ENCODE data around the gene PRKAG2. TPM values are rescaled to one million over a fixed set of nuclear protein-coding genes. Genes with fewer than 3 reads are reported as not detected.

Gene PRKAG2
- total and polyA plus RNA-seq, 2 of the 13 experiments (the other 11 are each of a cell fraction or from before 2014, with no cell fraction given), result 0.90 to 1.3 TPM

DNA sequence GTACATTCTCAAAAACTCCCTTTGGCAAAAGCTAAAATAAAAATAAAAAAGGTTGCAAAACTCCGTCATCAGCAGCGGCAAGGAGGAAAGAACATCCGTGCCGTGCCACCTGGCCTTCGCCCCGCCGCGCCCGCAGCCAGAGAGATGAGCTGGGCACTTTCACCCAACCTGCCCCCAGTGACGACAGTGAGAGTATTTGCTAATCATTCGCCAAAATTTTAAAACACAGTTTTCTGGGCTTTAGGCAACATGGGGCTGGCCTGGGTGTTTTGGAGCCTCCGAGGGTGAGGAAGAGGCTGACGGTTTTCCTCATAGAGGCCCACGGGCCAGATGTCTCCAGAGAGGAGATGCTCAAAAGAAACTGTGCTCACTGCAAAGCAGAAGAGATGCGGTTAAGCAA, 128.2 kb downstream of the PRKAG2 start:
- WGBS (ENCODE audit: low lambda C conversion rate), result 79% methylated on average over 15 of the region's 15 CpGs
- FAIRE-seq, result no peak
- TF ChIP-seq ATAD3A (CRISPR knock-in tag; IDR thresholded peaks at IDR 0.05) (no peak), TOPORS (CRISPR knock-in tag; IDR thresholded peaks at IDR 0.05) (no peak), ZNF563 (CRISPR knock-in tag; IDR thresholded peaks at IDR 0.05) (no peak), PPARG (CRISPR knock-in tag; conservative IDR thresholded peaks at IDR 0.05) (no peak), MBD4 (IDR thresholded peaks at IDR 0.05; ENCODE audit: borderline replicate concordance, low read length) (no peak), EEA1 (CRISPR knock-in tag; IDR thresholded peaks at IDR 0.05; ENCODE audit: borderline replicate concordance) (no peak), KAT7 (CRISPR knock-in tag; IDR thresholded peaks at IDR 0.05; ENCODE audit: borderline replicate concordance) (no peak), ZBTB33 (CRISPR knock-in tag; IDR thresholded peaks at IDR 0.05) (no peak), ZNF431 (CRISPR knock-in tag; IDR thresholded peaks at IDR 0.05; ENCODE audit: borderline replicate concordance, low read depth) (no peak), FOXP1 (IDR thresholded peaks at IDR 0.05) (no peak), FOXP1 (CRISPR knock-in tag; IDR thresholded peaks at IDR 0.05) (no peak), CAMTA2 (CRISPR knock-in tag; IDR thresholded peaks at IDR 0.05; ENCODE audit: borderline replicate concordance) (no peak), ZNF24 (IDR thresholded peaks at IDR 0.05) (no peak)
- TF ChIP-seq, protein P1, sequence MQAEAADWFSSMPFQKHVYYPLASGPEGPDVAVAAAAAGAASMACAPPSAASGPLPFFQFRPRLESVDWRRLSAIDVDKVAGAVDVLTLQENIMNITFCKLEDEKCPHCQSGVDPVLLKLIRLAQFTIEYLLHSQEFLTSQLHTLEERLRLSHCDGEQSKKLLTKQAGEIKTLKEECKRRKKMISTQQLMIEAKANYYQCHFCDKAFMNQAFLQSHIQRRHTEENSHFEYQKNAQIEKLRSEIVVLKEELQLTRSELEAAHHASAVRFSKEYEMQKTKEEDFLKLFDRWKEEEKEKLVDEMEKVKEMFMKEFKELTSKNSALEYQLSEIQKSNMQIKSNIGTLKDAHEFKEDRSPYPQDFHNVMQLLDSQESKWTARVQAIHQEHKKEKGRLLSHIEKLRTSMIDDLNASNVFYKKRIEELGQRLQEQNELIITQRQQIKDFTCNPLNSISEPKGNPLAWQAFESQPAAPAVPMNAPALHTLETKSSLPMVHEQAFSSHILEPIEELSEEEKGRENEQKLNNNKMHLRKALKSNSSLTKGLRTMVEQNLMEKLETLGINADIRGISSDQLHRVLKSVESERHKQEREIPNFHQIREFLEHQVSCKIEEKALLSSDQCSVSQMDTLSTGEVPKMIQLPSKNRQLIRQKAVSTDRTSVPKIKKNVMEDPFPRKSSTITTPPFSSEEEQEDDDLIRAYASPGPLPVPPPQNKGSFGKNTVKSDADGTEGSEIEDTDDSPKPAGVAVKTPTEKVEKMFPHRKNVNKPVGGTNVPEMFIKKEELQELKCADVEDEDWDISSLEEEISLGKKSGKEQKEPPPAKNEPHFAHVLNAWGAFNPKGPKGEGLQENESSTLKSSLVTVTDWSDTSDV (CRISPR knock-in tag; IDR thresholded peaks at IDR 0.05), result no peak
- TF ChIP-seq, protein P2, sequence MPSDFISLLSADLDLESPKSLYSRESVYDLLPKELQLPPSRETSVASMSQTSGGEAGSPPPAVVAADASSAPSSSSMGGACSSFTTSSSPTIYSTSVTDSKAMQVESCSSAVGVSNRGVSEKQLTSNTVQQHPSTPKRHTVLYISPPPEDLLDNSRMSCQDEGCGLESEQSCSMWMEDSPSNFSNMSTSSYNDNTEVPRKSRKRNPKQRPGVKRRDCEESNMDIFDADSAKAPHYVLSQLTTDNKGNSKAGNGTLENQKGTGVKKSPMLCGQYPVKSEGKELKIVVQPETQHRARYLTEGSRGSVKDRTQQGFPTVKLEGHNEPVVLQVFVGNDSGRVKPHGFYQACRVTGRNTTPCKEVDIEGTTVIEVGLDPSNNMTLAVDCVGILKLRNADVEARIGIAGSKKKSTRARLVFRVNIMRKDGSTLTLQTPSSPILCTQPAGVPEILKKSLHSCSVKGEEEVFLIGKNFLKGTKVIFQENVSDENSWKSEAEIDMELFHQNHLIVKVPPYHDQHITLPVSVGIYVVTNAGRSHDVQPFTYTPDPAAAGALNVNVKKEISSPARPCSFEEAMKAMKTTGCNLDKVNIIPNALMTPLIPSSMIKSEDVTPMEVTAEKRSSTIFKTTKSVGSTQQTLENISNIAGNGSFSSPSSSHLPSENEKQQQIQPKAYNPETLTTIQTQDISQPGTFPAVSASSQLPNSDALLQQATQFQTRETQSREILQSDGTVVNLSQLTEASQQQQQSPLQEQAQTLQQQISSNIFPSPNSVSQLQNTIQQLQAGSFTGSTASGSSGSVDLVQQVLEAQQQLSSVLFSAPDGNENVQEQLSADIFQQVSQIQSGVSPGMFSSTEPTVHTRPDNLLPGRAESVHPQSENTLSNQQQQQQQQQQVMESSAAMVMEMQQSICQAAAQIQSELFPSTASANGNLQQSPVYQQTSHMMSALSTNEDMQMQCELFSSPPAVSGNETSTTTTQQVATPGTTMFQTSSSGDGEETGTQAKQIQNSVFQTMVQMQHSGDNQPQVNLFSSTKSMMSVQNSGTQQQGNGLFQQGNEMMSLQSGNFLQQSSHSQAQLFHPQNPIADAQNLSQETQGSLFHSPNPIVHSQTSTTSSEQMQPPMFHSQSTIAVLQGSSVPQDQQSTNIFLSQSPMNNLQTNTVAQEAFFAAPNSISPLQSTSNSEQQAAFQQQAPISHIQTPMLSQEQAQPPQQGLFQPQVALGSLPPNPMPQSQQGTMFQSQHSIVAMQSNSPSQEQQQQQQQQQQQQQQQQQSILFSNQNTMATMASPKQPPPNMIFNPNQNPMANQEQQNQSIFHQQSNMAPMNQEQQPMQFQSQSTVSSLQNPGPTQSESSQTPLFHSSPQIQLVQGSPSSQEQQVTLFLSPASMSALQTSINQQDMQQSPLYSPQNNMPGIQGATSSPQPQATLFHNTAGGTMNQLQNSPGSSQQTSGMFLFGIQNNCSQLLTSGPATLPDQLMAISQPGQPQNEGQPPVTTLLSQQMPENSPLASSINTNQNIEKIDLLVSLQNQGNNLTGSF (CRISPR knock-in tag; IDR thresholded peaks at IDR 0.05), result no peak
- TF ChIP-seq, protein P3, sequence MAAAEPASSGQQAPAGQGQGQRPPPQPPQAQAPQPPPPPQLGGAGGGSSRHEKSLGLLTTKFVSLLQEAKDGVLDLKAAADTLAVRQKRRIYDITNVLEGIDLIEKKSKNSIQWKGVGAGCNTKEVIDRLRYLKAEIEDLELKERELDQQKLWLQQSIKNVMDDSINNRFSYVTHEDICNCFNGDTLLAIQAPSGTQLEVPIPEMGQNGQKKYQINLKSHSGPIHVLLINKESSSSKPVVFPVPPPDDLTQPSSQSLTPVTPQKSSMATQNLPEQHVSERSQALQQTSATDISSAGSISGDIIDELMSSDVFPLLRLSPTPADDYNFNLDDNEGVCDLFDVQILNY (CRISPR knock-in tag; conservative IDR thresholded peaks at IDR 0.05), result no peak

More for the DNA sequence above, 128.2 kb downstream of the PRKAG2 start:
- no peaks in the 10 kb centered on the region for H4K20me1 ChIP-seq (ENCODE audit: insufficient read depth, low read length)
- POLR2A ChIA-PET, result no interaction called here
- no peaks in the 10 kb centered on the region for H3K9me3 ChIP-seq (ENCODE audit: low read length)
- CTCF ChIA-PET (ENCODE audit: low intra/inter-chr PET ratio, low total read pairs), result no interaction called here
- no peak overlapping the region for H3K27ac ChIP-seq (ENCODE audit: extremely low read length, insufficient read depth, low read length)
- H3K79me2 ChIP-seq (ENCODE audit: insufficient read depth, low read length), result no peaks in the 10 kb centered on the region
- no peaks in the 10 kb centered on the region for H3K36me3 ChIP-seq (replicated peaks in 1 of 2; ENCODE audit: control insufficient read depth in 1 of 2, insufficient read depth in 2 of 2, low read length in 2 of 2)
- no peak overlapping the region for H3K4me3 ChIP-seq (replicated peaks in 1 of 3; ENCODE audit: insufficient read depth in 1 of 3, low read depth in 2 of 3, low read length in 3 of 3)
- intact Hi-C loops (cut with micrococcal nuclease; ENCODE audit: unreplicated experiment) (no loop called here), in situ Hi-C loops (cut with HindIII; ENCODE audit: extremely low pct_ligation_motif_present, low pct_unique_long_range_greater_than_20kb) (no loop called here)
- ATAC-seq, result no peak
- H3K27me3 ChIP-seq (ENCODE audit: control insufficient read depth in 1 of 2, insufficient read depth in 2 of 2, low read length in 2 of 2), result no peaks in the 10 kb centered on the region
- no peak overlapping the region for H3K4me2 ChIP-seq (ENCODE audit: low read depth, low read length)
- H3K9ac ChIP-seq (ENCODE audit: insufficient read depth, low read depth, low read length), result no peak overlapping the region
- H2AFZ ChIP-seq (ENCODE audit: low read length), result no peak overlapping the region
- H3K4me1 ChIP-seq (ENCODE audit: insufficient read depth, low read length), result peaks cover 26% of the 10 kb centered on the region
- no TSS peak for BruUV-seq (replicated peaks)
- DNase-seq (ENCODE audit: low spot score), result no peak
